T-helper 22 cell (primary cell): ENCODE measurements around the gene PPEF1.

Experiments
- DNase-seq: peaks from one replicate; pipeline ENCODE4 v3.0.0-alpha.2; 2020; ENCODE audit warnings: low read depth

The PPEF1 gene, protein sequence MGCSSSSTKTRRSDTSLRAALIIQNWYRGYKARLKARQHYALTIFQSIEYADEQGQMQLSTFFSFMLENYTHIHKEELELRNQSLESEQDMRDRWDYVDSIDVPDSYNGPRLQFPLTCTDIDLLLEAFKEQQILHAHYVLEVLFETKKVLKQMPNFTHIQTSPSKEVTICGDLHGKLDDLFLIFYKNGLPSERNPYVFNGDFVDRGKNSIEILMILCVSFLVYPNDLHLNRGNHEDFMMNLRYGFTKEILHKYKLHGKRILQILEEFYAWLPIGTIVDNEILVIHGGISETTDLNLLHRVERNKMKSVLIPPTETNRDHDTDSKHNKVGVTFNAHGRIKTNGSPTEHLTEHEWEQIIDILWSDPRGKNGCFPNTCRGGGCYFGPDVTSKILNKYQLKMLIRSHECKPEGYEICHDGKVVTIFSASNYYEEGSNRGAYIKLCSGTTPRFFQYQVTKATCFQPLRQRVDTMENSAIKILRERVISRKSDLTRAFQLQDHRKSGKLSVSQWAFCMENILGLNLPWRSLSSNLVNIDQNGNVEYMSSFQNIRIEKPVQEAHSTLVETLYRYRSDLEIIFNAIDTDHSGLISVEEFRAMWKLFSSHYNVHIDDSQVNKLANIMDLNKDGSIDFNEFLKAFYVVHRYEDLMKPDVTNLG

DNA sequence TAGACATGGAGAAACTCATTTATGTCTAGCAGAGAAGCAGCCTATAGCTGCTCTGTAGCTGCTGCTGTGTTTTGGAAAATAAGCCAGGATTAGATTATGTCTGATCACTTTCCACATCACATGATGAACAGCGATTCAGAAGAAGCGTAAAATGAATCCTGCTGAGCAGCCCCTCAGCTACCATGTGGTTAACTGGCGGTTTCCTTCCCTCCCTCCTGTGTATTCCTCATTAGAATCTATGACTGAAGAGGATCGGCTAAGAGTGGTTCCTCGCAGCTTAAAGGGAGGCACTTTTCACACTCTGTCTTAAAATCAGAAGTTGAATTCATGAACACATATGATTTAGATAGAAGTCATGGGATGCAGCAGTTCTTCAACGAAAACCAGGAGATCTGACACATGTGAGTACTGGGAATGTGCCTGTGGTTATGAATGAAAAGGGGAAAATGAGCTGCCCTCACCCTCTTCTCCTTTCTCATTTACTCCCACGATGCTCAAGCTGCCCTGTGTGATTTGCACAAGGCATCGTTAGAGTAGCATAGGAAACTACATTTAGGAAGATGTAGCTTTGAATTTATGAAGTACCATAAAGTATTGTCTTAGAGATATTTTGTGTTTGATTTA lies at the start of gene PPEF1:
Gene PPEF1 (plus strand): TSS at position 220 of the 624 bp plus-strand sequence. CDS start 136 bp downstream, at position 356.
- DNase-seq: no peak

DNA sequence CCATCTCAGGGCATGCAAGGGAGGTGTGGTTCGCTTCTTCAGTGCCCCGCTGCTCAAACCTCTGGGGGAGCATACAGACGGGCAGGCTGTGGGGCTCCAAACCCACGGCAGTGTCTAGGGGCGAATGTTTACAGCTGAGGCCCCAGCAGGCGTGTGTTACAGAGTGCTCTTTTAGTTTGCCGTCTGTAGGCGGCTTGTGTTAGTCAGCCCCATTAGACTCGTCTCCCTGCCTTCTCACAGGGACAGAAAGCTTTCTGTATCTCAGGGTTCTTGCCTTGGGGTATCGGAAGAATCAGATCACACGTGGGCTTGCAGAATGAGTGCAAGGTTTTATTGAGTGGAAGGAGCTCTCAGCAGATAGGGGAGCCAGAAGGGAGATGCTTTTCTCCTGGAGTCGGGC lies 46.2 kb upstream of the PPEF1 start:
- DNase-seq: no peak

DNA sequence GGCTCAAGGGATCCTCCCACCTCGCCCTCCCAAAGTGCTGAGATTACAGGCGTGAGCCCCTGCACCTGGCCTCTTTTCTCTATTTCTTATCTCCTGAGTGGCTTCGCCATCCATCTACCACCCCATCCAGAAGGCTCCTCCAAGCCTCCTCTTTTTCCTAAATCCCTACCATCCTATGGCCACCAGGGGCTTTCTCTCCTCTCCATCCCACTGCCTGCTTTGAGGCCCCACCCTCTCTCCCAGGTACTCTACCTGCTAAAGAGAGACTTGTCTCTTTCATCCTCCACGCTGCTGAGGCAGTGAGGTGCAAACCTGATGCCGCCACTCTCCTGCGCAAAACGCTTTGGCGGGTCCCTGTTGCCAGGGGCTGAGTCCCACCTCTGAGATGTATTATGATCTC lies 42.5 kb upstream of the PPEF1 start:
- no peak for DNase-seq

DNA sequence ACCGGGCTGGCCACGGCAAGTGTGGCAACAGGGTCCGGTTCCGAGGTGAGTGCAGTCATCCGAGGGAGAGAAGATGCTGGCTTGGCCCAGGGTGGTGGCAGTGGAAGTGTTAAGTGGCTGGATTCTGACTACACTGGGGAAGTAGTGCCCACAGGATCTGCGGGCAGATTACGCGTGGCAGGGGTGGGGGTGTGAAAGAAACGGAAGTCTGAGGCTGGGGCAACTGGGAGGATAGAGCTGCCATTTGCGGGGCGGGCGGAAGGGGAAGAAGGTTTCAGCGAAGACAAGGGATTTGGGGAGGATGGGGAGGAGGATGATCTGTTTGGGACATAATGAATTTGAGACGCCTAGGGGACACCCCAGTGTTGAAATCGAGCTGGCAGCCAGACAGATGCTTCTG lies 40.8 kb upstream of the PPEF1 start:
- no peak for DNase-seq

DNA sequence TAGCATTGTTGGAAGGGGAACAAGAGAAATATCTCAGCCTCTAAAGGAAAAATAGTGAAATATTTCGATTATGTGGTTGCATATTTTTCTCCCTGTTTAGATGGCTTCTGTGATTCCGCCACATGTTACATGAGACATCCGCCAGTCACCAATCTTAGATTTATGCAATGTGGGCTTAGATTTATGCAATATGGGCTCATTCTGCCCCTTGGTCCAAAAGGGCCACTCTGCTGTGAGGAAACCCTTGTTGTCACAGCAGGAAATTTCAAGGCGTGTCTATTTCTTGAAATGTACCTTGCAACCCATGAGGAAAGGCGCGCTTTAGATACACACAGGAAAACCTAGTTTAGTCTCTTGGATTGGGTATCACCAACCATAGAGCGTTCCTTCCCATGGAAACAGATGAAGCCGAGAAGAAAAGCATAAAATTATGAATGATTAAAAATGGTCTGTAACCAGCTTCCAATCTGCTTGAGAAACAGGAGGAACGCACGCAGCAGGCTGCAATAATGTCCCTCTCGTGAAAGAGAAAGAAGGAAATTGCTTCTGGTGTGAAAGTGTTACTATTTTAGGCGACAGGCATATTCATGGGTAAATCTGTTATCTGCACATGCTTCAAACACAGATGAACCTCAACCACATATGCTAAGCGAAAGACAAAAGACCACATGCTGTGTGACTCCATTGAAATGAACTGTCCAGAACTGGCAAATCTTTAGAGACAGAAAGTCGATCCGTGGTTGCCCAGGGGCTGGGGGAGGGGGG lies 39.2 kb upstream of the PPEF1 start:
- DNase-seq: no peak

DNA sequence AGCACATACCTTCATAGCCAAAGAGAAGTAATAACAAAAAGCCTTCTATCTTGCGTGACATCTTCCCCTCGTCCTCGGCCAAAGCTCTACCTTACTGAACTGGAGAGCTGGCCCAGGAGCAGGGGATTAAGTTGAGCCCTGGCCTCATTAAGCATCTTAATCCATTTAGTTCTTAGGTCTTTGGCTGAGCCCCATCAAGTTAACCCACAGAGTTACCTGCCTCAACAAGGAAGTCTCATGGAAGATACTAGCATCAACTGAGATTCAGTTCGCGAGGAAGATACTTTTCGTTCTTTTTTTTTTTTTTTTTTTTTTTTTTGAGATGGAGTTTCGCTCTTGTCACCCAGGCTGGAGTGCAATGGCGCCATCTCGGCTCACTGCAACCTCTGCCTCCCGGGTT lies 35.4 kb upstream of the PPEF1 start, which contains the start of gene RS1:
Gene RS1 (minus strand): TSS at position 101 of the 400 bp plus-strand sequence. CDS start 40 bp downstream, at position 61.
- no peak for DNase-seq

DNA sequence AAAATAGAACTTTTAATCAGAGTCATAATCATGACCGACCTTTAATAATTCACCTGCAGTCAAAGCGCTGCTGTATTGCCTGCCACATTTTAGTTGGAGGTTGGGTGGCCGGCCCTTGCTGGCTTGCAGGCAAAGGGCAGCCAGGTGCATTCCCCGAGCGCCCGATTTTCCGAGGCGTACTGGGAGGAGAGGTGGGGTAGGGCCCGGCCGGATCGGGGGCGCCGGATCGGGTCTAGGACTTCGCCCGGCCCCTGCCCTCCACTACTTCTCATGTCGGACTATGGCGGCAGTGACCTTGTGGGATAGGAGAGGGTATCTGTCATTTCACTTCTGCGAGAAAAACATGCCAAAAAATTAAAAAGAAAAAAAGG lies 33.0 kb upstream of the PPEF1 start:
- DNase-seq: no peak

DNA sequence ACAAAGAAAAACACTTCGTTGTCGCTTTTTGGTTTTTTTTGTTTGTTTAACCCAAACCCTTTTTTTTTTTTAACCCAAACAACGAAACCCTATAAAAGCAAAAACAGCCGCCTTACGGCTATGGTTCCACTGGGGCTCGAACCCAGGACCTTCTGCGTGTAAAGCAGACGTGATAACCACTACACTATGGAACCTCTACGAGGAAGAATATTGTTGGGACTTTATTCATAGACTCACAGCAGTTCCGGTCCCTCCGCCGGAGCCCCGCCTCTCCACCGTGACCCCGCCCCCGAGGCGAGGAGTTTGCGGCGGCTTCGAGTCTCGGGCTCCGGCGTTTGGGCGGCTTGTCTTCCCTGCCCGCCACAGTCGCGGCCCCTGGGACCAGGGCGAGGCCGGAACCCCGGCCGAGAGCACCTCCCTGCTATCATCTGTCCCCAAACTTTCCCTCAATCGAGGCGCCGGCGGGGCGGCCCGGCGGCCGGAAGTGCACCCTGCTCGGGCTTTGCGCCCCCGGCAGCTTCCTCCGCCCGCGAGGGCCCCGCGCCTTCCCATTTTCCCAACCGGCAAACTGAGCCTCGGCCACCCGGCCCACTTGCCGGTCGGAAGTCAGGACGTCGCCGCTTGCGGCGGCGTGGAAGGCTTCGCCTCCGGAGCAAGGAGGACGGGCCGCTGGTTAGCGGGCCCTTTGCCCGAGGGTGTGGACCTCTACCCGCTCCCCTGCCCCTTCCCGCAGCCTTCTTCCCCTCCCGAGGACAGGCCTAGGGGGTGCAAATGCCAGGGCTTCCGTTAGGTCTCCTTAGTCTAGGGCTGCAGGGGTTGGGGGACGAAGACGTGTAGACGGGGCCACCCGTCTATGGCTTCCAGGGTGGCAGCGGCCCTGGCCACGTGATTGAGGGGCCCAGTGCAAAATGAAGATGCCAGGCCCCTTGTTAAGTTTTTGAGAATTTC lies 32.4 kb upstream of the PPEF1 start:
- peak; percentile 59 for DNase-seq

DNA sequence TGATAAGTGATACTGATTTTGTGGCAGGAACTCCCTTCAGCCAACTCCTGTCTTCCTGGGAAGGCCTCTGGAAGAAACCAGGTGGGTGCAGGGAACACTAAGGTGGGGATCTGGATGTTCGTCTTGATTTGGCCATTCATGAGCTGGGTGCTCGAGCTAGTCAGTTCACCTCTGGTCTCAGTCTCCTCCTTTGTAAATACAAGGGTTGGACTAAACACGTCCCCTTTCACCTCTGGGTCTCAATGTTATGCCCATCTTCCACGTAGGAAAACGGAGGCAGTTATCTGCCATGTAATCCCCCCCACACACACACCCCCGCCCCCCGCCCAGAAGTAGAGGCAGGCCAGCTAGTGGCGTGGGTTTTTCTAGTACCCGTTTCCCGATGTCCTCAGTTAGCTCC lies 31.4 kb upstream of the PPEF1 start:
- DNase-seq: no peak

DNA sequence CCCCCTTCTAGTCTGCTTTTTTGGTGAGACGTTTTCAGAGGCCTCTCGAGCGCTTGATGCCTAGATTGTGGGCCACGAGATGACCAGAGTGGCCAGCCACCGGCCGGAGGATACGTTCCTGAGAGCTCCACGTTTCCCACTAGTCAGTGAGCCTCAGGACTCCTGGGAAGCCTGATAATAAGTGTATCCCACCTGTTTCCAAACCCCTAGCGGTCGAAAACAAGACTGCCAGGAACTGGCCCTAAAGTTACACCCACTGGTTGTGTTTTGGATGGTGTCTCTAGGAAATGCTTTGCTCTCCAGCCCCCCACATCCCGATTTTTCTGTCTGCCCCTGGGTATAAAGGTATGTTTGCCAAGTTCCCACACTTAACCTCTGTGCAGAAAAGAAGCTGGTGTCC lies 31.0 kb upstream of the PPEF1 start:
- no peak for DNase-seq

DNA sequence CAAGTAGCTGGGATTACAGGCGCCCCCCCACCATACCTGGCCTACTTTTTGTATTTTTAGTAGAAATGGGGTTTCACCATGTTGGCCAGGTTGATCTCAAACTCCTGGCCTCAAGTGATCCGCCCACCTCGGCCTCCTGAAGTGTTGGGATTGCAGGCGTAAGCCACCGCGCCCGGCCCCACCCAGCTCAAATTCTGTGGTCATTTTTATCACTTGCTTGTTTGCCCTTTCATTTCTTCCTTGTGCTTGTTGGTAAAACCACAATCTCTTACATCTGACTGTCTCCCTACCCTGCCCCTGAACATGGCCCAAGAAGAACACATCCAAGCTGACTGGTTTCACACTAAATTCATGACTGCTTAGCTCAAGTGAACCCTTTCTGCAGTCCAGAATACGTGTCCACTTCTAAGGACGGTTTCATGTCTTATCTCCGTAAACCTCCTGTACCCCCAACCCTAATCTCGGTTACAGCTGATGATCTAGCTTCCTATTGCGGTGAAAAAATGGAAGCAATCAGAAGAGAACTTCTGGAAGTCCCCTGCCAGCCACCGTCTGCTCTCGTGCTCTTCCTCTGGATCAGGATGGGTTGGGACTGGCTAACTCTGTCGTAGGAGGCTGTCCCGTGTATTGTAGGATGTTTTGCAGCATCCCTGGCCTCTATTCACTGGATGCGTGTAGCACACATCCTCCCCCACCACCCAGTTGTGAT lies 30.1 kb upstream of the PPEF1 start:
- no peak for DNase-seq

DNA sequence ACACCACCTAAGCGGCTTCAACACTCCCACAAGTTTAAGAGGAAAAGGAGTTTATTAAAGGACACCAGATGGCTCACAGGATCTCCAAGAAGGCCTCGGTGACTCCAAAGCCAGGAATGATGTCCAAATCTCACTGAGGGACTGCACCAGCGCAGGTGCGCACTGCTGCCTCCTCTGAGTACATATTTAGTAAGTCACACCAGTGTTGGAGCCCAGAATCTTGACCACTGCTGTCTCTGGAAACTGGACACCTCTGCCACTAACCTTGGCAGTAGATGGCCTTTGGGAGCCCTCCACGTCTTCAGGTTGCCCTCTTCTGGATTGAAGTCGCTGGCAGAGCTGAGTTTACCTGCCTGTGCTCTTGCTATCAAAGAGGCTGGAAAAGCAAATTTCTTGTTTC lies 25.4 kb upstream of the PPEF1 start:
- DNase-seq: no peak

DNA sequence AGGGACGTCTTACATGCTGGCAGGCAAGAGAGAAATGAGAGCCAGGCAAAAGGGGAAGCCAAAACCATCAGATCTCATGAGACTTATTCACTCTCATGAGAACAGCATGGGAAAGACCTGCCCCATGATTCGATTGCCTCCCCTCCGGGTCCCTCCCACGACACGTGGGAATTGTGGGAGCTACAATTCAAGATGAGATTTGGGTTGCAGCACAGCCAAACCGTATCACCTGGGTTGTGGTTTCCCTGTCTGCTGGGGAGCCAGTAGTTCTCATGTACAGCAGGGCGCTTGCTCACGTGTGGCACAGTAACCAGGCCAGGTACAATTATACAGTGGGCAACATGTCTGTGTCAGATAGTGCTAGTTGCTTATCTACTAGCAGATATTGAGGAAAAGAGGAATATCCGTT lies 24.5 kb upstream of the PPEF1 start:
- no peak for DNase-seq

DNA sequence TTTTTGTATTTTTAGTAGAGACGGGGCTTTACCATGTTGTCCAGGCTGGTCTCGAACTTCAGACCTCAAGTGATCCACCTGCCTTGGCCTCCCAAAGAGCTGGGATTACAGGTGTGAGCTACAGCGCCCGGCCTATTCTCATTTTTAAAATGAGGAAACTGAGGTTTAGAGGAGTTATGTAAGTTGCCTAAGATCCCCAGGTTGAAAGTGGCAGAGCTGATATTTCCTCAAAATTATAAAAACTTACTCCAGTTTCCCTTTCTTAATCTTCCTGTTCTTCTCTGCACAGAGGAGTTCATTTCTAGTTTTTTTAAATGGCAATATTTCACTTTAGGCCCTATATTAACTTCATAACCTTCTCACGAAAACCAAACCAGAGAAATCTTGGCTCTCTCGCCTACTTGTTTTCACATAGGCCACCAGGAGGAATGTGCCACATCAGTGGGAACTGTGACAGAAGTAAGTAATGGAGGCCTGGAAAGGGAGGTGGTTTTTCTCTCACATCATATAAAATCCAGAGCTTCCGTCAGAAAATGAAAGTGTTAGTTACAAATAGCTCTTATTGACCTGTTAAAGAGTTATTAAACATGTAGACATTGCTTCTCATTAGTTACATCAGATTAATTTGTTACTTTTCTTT lies 19.5 kb upstream of the PPEF1 start:
- no peak for DNase-seq

DNA sequence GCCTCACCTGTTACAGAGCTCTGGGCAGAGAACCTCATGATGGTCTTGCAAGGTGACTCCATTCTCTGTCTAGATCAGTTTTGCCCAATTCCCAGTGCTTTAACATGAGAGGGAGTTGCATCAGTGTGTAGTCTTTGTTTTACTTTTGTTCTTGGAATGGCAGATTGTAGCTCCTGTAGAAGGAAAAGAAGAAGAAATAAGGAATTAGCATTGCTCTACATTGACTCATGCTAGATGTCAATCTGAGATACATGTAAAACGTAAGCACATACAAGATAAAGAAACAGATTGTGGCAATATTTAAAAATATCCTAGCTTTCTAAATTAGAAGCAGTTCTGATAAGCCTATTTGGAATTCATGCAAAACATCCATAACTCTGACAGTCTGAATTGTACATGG lies 16.0 kb upstream of the PPEF1 start:
- DNase-seq: no peak

DNA sequence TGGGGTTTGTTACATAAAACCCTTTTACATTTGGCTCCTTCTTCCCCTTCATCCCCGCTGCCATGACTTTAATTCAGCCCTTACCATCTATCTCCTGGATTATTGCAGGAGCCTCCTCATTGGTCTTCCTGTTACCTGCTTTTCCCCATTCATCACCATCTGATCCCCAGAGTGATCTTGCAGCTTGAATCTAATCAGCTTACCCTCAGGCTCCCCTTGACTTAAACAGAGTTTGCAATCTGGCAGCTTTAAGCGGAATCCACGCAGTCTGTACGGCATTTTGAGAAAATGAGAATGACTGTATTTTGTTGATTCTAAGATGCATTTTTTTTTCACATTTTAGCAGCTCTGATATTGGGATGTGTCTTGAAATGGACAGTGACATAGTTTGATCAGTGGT lies 14.9 kb upstream of the PPEF1 start:
- no peak for DNase-seq

DNA sequence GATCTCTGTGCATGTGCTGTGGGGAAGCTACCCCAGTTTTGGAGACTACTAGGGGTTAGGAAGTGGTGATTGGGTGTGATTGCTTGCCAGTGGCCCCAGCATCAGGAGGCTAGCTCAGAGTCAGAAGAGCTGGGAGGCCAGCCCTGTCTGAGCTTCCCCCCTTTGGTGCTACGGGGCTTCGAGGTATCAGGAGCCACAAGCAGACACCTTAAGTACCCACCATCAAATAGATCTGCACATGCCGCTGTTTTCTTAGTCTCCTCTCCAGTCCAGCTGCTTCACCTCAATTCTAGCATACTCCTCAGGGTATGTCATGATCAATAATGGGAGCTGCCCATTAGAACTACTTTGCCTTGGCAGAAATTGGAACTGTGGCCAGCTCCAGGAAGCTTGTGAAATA lies 10.8 kb upstream of the PPEF1 start:
- DNase-seq: no peak

DNA sequence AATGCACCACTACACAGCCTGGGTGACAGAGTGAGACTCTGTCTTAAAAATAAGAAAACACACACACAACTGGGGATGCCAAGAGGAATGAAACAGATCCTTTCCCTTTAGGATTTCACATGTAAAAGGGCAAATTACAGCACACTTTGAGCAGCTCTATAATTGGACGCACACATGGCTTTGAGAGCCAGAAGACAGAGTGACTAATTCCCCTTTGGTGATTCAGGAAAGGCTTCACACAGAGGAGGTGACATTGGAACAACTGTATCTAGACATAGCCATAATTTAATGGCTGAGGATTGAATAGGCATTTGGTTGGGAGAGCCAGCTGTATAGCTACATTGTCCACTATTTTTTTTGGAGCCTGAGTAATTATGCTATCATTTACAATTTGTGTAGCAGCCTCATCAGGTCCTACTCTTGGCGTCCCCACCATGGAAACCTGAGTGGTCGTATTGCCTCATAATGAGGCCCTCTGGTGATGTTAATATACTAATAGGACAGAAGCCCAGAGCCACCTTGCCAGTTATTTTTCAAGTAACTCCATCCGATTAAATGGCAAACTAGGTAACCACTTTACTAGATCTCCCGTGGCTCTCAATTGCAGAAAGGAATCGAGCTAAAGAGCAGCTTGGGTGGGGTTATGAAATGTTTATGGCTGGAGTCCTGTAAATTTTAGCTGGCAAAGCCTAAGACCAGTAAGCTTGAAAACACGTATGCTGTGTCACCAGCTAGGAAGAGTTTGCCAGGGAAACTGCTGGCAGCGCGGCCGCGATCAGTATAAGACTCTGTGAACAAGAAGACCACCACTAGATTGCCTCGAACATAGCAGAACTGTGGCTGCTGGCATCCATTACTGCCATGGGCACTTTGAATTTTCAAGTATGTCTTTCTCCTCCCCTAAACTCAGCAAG lies 8.5 kb upstream of the PPEF1 start:
- no peak for DNase-seq
